IMR-90 (cell line): ENCODE data around the gene MEN1. TPM values are rescaled to one million over a fixed set of nuclear protein-coding genes. Genes with fewer than 3 reads are reported as not detected.

Source experiments
- ATAC-seq: fragments of 200-7000 bp; cut with Tn5 transposase; 2 replicates; pipeline ENCODE4 v1.9.1; 2020; ENCODE audit warnings: low read depth, mild to moderate bottlenecking, moderate library complexity
- BruUV-seq: library from RNA; stranded (reverse); fragments of 400-500 nt; replicated peaks from 2 replicates; lab custom pipeline; 2021; lab: Mats Ljungman, UMichigan
- CTCF ChIA-PET: fragments of 300-600 bp; formaldehyde crosslinking; extraction: SDS; loops from one replicate; lab custom pipeline; 2021; ENCODE audit warnings: antibody characterized with exemption; lab: Yijun Ruan, JAX
- POLR2A ChIA-PET: fragments of 300-600 bp; sonication (Branson Sonifier 250); formaldehyde crosslinking; loops from one replicate; lab custom pipeline; 2022; ENCODE audit warnings: antibody characterized with exemption; ENCODE audit not compliant: unreplicated experiment; lab: Charles Lee
- DNase-seq: peaks from one replicate; pipeline ENCODE4 v3.0.0; 2013
- H2AFZ ChIP-seq: replicated peaks from 2 replicates; pipeline ENCODE3; 2013; ENCODE audit warnings: low read length, mild to moderate bottlenecking; ENCODE audit not compliant: poor library complexity
- H2AK5ac ChIP-seq: 2 replicates; pipeline ENCODE4 v1.6.1; 2013; ENCODE audit warnings: low read depth, low read length, inconsistent platforms
- H2AK9ac ChIP-seq: replicated peaks from 2 replicates; pipeline ENCODE3; 2013; ENCODE audit warnings: mild to moderate bottlenecking, low read depth, low read length, moderate library complexity; ENCODE audit not compliant: poor library complexity
- H2BK120ac ChIP-seq: 2 replicates; pipeline ENCODE4 v1.6.1; 2013; ENCODE audit warnings: low read depth, low read length, inconsistent platforms
- H2BK15ac ChIP-seq: 3 replicates; pipeline ENCODE4 v1.6.1; 2013; ENCODE audit warnings: low read depth, low read length, inconsistent platforms
- H2BK20ac ChIP-seq: 2 replicates; pipeline ENCODE4 v1.6.1; 2013; ENCODE audit warnings: low read depth, mild to moderate bottlenecking, inconsistent platforms, low read length, moderate library complexity
- H2BK5ac ChIP-seq: 2 replicates; pipeline ENCODE4 v1.6.1; 2013; ENCODE audit warnings: mild to moderate bottlenecking, low read depth, low read length, inconsistent platforms; ENCODE audit not compliant: poor library complexity, severe bottlenecking
- H3K14ac ChIP-seq: replicated peaks from 2 replicates; pipeline ENCODE4 v1.6.1; 2013; ENCODE audit warnings: low read depth, low read length, inconsistent platforms
- H3K18ac ChIP-seq: 2 replicates; pipeline ENCODE4 v1.6.1; 2013; ENCODE audit warnings: low read depth, low read length, control low read depth
- H3K23ac ChIP-seq: 2 replicates; pipeline ENCODE4 v1.6.1; 2013; ENCODE audit warnings: low read depth, low read length, inconsistent platforms
- H3K27ac ChIP-seq: 2 replicates; pipeline ENCODE4 v1.5.1; 2013; ENCODE audit warnings: mild to moderate bottlenecking, control low read depth, low read length; ENCODE audit not compliant: insufficient read depth
- H3K27me3 ChIP-seq: 2 replicates; pipeline ENCODE4 v1.6.1; 2013; ENCODE audit warnings: low read length; ENCODE audit not compliant: control insufficient read depth, insufficient read depth
- H3K36me3 ChIP-seq: 2 replicates; pipeline ENCODE4 v1.6.1; 2013; ENCODE audit warnings: low read length, mixed read lengths; ENCODE audit not compliant: control insufficient read depth, insufficient read depth
- H3K4ac ChIP-seq: 2 replicates; pipeline ENCODE4 v1.6.1; 2013; ENCODE audit warnings: low read depth, low read length, inconsistent platforms
- H3K4me1 ChIP-seq: 2 replicates; pipeline ENCODE4 v1.6.1; 2013; ENCODE audit warnings: low read length, mixed read lengths; ENCODE audit not compliant: control insufficient read depth, insufficient read depth
- H3K4me2 ChIP-seq: 2 replicates; pipeline ENCODE4 v1.6.1; 2013; ENCODE audit warnings: low read depth, mild to moderate bottlenecking, control low read depth, low read length, moderate library complexity
- H3K4me3 ChIP-seq: 2 replicates; pipeline ENCODE4 v1.5.1; 2013; ENCODE audit warnings: low read depth, mild to moderate bottlenecking, control low read depth, low read length, moderate library complexity; ENCODE audit not compliant: insufficient read depth
- H3K56ac ChIP-seq: 2 replicates; pipeline ENCODE4 v1.6.1; 2013; ENCODE audit warnings: low read length, inconsistent platforms; ENCODE audit not compliant: insufficient read depth; ENCODE audit errors: extremely low read depth
- H3K79me1 ChIP-seq, 2 experiments: 2 replicates each; pipeline ENCODE4 v1.6.1; 2013; ENCODE audit warnings: low read length in 2 of 2, inconsistent platforms in 1 of 2, low read depth in 1 of 2
- H3K9ac ChIP-seq: 2 replicates; pipeline ENCODE4 v1.6.1; 2013; ENCODE audit warnings: low read depth, low read length, control low read depth
- H3K9me1 ChIP-seq: 2 replicates; pipeline ENCODE4 v1.6.1; 2013; ENCODE audit warnings: low read length, inconsistent platforms; ENCODE audit not compliant: insufficient read depth
- H3K9me3 ChIP-seq: 2 replicates; pipeline ENCODE4 v1.6.1; 2013; ENCODE audit warnings: low read length; ENCODE audit not compliant: control insufficient read depth, insufficient read depth
- H4K20me1 ChIP-seq: 2 replicates; pipeline ENCODE4 v1.6.1; 2013; ENCODE audit warnings: low read length, inconsistent platforms; ENCODE audit not compliant: insufficient read depth
- H4K5ac ChIP-seq: 2 replicates; pipeline ENCODE4 v1.6.1; 2013; ENCODE audit warnings: mild to moderate bottlenecking, low read depth, low read length, control low read depth
- H4K8ac ChIP-seq, 2 experiments: 2 replicates each; pipeline ENCODE4 v1.6.1; 2013; ENCODE audit warnings: low read depth in 2 of 2, low read length in 2 of 2, control low read depth in 1 of 2, inconsistent platforms in 1 of 2
- H4K91ac ChIP-seq: 2 replicates; pipeline ENCODE4 v1.6.1; 2013; ENCODE audit warnings: low read depth, low read length, inconsistent platforms; ENCODE audit not compliant: insufficient read depth
- BHLHE40 ChIP-seq: fragments of 150-350 bp; IDR thresholded peaks from 2 replicates; pipeline ENCODE4 v1.6.1; 2016; ENCODE audit warnings: mild to moderate bottlenecking, low read depth, low read length
- CEBPB ChIP-seq: IDR thresholded peaks from 2 replicates; pipeline ENCODE4 v1.6.1; 2012; ENCODE audit warnings: low read depth, low read length, improper control_type of control experiment
- CHD1 ChIP-seq: IDR thresholded peaks from 2 replicates; pipeline ENCODE4 v1.6.1; 2012; ENCODE audit warnings: low read depth, low read length, improper control_type of control experiment
- CTCF ChIP-seq: conservative IDR thresholded peaks from 2 replicates; pipeline ENCODE4 v1.5.1; 2012; ENCODE audit warnings: mild to moderate bottlenecking, low read depth, low read length, improper control_type of control experiment
- ELK1 ChIP-seq: fragments of 150-350 bp; IDR thresholded peaks from 2 replicates; pipeline ENCODE4 v1.6.1; 2016; ENCODE audit warnings: low read depth, mild to moderate bottlenecking, low read length, moderate library complexity, borderline replicate concordance
- FOS ChIP-seq: fragments of 150-350 bp; IDR thresholded peaks from 2 replicates; pipeline ENCODE4 v1.6.1; 2016; ENCODE audit warnings: low read depth, low read length
- MAFK ChIP-seq: IDR thresholded peaks from 2 replicates; pipeline ENCODE4 v1.6.1; 2012; ENCODE audit warnings: low read depth, low read length, improper control_type of control experiment
- MAZ ChIP-seq: IDR thresholded peaks from 2 replicates; pipeline ENCODE4 v1.6.1; 2012; ENCODE audit warnings: low read depth, mild to moderate bottlenecking, low read length, improper control_type of control experiment, moderate library complexity, borderline replicate concordance
- MXI1 ChIP-seq: IDR thresholded peaks from 2 replicates; pipeline ENCODE4 v1.6.1; 2012; ENCODE audit warnings: low read depth, mild to moderate bottlenecking, low read length, moderate library complexity, borderline replicate concordance
- NFE2L2 ChIP-seq: fragments of 150-350 bp; IDR thresholded peaks from 2 replicates; pipeline ENCODE4 v1.6.1; 2016; ENCODE audit warnings: low read depth, mild to moderate bottlenecking, low read length
- POLR2A ChIP-seq: IDR thresholded peaks from 2 replicates; pipeline ENCODE4 v1.6.1; 2012; ENCODE audit warnings: mild to moderate bottlenecking, low read depth, low read length
- RAD21 ChIP-seq: IDR thresholded peaks from 2 replicates; pipeline ENCODE4 v1.6.1; 2012; ENCODE audit warnings: low read length, improper control_type of control experiment
- RCOR1 ChIP-seq: IDR thresholded peaks from 2 replicates; pipeline ENCODE4 v1.6.1; 2012; ENCODE audit warnings: mild to moderate bottlenecking, low read length, improper control_type of control experiment; ENCODE audit not compliant: insufficient replicate concordance
- RFX5 ChIP-seq: IDR thresholded peaks from 2 replicates; pipeline ENCODE4 v1.8.0; 2012; ENCODE audit warnings: low read depth, mild to moderate bottlenecking, low read length, moderate library complexity
- SMC3 ChIP-seq: fragments of 150-350 bp; IDR thresholded peaks from 2 replicates; pipeline ENCODE4 v1.6.1; 2016; ENCODE audit warnings: low read depth, mild to moderate bottlenecking, antibody characterized with exemption, low read length, moderate library complexity
- USF2 ChIP-seq: fragments of 150-350 bp; IDR thresholded peaks from 2 replicates; pipeline ENCODE4 v1.6.1; 2017; ENCODE audit warnings: mild to moderate bottlenecking, antibody characterized with exemption, low read length, low read depth
- WGBS, 2 experiments: methylation state at CpG; one replicate each; pipeline versions ENCODE4 v1.1.5 to v1.1.7; 2013; ENCODE audit warnings: missing lambda C conversion rate in 2 of 2; ENCODE audit not compliant: insufficient read length in 1 of 2; ENCODE audit errors: extremely low coverage in 2 of 2; 5-methylcytosine and 5-hydroxymethylcytosine counted together
- dilution Hi-C: fragments of 300-500 bp; cut with HindIII; formaldehyde crosslinking; loops from one replicate; pipeline ENCODE4 v1.14.3; 2018; ENCODE audit warnings: low sequenced_read_pairs; ENCODE audit not compliant: unreplicated experiment
- in situ Hi-C: fragments of 300-500 bp; cut with MboI; formaldehyde crosslinking; loops from 3 replicates; pipeline ENCODE4 v1.14.3; 2019; ENCODE audit warnings: low sequenced_read_pairs, inconsistent platforms, mixed read lengths
- intact Hi-C: fragments of 100-400 bp; cut with micrococcal nuclease; formaldehyde crosslinking; loops from 2 replicates; pipeline ENCODE4 v1.10.0; 2022
- polyA plus RNA-seq, 3 experiments: library from polyadenylated mRNA; depleted of rRNA; stranded (reverse); fragments of >200 nt; gene quantifications; 2 replicates each; pipeline ENCODE4 v1.2.3, GENCODE V29; 2012; ENCODE audit warnings: low replicate concordance in 1 of 3
- total RNA-seq: library from RNA; depleted of rRNA; stranded (reverse); fragments of >200 nt; gene quantifications from 2 replicates; pipeline ENCODE4 v1.2.3, GENCODE V29; 2012

The MEN1 gene
- total and polyA plus RNA-seq, 2 of the 4 experiments (the other 2 are of a cell fraction) = 8.8 to 35.7 TPM

GRCh38 chr11:64805481-64805880 is 4.9 kb downstream of the MEN1 start:
- H3K23ac ChIP-seq = no peak overlapping the region
- in situ Hi-C loops (no loop called here), intact Hi-C loops (no loop called here), dilution Hi-C loops (no loop called here)
- H3K18ac ChIP-seq = no peak overlapping the region
- H4K20me1 ChIP-seq = no peaks in the 10 kb centered on the region
- ChIA-PET POLR2A (no interaction called here), CTCF (no interaction called here)
- no peak overlapping the region for H3K56ac ChIP-seq
- no peak overlapping the region for H2BK120ac ChIP-seq
- H3K36me3 ChIP-seq = peaks cover 25% of the 10 kb centered on the region
- H4K8ac ChIP-seq = no peak overlapping the region
- no peak overlapping the region for H2BK5ac ChIP-seq
- no peak overlapping the region for H2AK9ac ChIP-seq
- peaks cover 21% of the 10 kb centered on the region for H3K9me1 ChIP-seq
- no peak overlapping the region for H4K91ac ChIP-seq
- no peak overlapping the region for H2AFZ ChIP-seq
- no peak for ATAC-seq
- H2AK5ac ChIP-seq = no peak overlapping the region
- TF ChIP-seq CTCF (no peak), CEBPB (no peak), SMC3 (no peak), NFE2L2 (no peak), RFX5 (no peak), MXI1 (no peak), BHLHE40 (no peak), POLR2A (no peak), CHD1 (no peak), USF2 (no peak), RCOR1 (no peak), ELK1 (no peak), RAD21 (no peak), FOS (no peak), MAFK (no peak), MAZ (no peak)
- H3K4me3 ChIP-seq = no peak overlapping the region
- no CpG with 5 or more reads among the region's 9 CpGs for WGBS, 2 experiments
- no peak overlapping the region for H3K9ac ChIP-seq
- no peaks in the 10 kb centered on the region for H3K27me3 ChIP-seq
- BruUV-seq = no TSS peak
- H3K14ac ChIP-seq = no peak overlapping the region
- no peak for DNase-seq
- H2BK15ac ChIP-seq = no peak overlapping the region
- no peak overlapping the region for H3K4ac ChIP-seq
- no peak overlapping the region for H3K27ac ChIP-seq
- no peaks in the 10 kb centered on the region for H3K9me3 ChIP-seq
- no peak overlapping the region for H3K4me2 ChIP-seq
- H2BK20ac ChIP-seq = no peak overlapping the region
- no peak overlapping the region for H4K5ac ChIP-seq
- peaks cover 4 to 47% of the 10 kb centered on the region in 2 experiments; a peak in 3 of 4 replicates for H3K79me1 ChIP-seq
- H3K4me1 ChIP-seq = peaks cover 16% of the 10 kb centered on the region
